Measurements from ENCODE around the gene SYTL2.
A peak's percentile ranks its signal among the peaks of the same experiment; 100 is the strongest.

The SYTL2 gene

GRCh38 chr11:85758480-85759039 is 52.4 kb downstream of the SYTL2 start:
- DNase-seq (ENCODE audit: low read depth): no peak

GRCh38 chr11:85758026-85758425 is 52.9 kb downstream of the SYTL2 start:
- no peak for DNase-seq (ENCODE audit: low read depth)

GRCh38 chr11:85756401-85757200 is 54.3 kb downstream of the SYTL2 start:
- peak; percentile 41 for DNase-seq (ENCODE audit: low read depth)

- DNase-seq (ENCODE audit: low read depth): no peak
These were observed 55.2 kb downstream of the SYTL2 start for GRCh38 chr11:85755701-85756100.

GRCh38 chr11:85755285-85755684 is 55.7 kb downstream of the SYTL2 start:
- no peak for DNase-seq (ENCODE audit: low read depth)

- peak; percentile 88 for DNase-seq (ENCODE audit: low read depth)
These were observed 57.9 kb downstream of the SYTL2 start for GRCh38 chr11:85752890-85753581.

GRCh38 chr11:85752201-85752889 is 58.6 kb downstream of the SYTL2 start:
- DNase-seq (ENCODE audit: low read depth): no peak

GRCh38 chr11:85751724-85752123 is 59.2 kb downstream of the SYTL2 start:
- DNase-seq (ENCODE audit: low read depth): no peak

GRCh38 chr11:85750646-85751045 is 60.3 kb downstream of the SYTL2 start:
- DNase-seq (ENCODE audit: low read depth): no peak

- DNase-seq (ENCODE audit: low read depth): no peak
These were observed 61.1 kb downstream of the SYTL2 start for GRCh38 chr11:85749884-85750283.

- no peak for DNase-seq (ENCODE audit: low read depth)
These were observed 61.6 kb downstream of the SYTL2 start for GRCh38 chr11:85749287-85749834.

GRCh38 chr11:85748455-85748891 is 62.5 kb downstream of the SYTL2 start:
- DNase-seq (ENCODE audit: low read depth): no peak

GRCh38 chr11:85746670-85747069 is 64.3 kb downstream of the SYTL2 start:
- DNase-seq (ENCODE audit: low read depth): no peak

GRCh38 chr11:85745626-85746025 is 65.3 kb downstream of the SYTL2 start:
- DNase-seq (ENCODE audit: low read depth): no peak

GRCh38 chr11:85742873-85743275 is 68.1 kb downstream of the SYTL2 start:
- no peak for DNase-seq (ENCODE audit: low read depth)

- DNase-seq (ENCODE audit: low read depth): no peak
These were observed 68.6 kb downstream of the SYTL2 start for GRCh38 chr11:85742348-85742747.

GRCh38 chr11:85740481-85741400 is 70.2 kb downstream of the SYTL2 start:
- no peak for DNase-seq (ENCODE audit: low read depth)

GRCh38 chr11:85737738-85738137 is 73.2 kb downstream of the SYTL2 start:
- DNase-seq (ENCODE audit: low read depth): no peak

- no peak for DNase-seq (ENCODE audit: low read depth)
These were observed 75.0 kb downstream of the SYTL2 start for GRCh38 chr11:85735876-85736460.

GRCh38 chr11:85732965-85733364 is 78.0 kb downstream of the SYTL2 start:
- no peak for DNase-seq (ENCODE audit: low read depth)

- DNase-seq (ENCODE audit: low read depth): no peak
These were observed 84.6 kb downstream of the SYTL2 start for GRCh38 chr11:85726381-85726780.

All from activated gamma-delta T cell treated with anti-CD3 and anti-CD28 coated beads, Interleukin-2, amount 50 U/mL, for 16 hours (primary cell).